ENCODE measurements around the gene BTBD19. TPM values are rescaled to one million over a fixed set of nuclear protein-coding genes. Genes with fewer than 3 reads are reported as not detected.
A peak's percentile ranks its signal among the peaks of the same experiment; 100 is the strongest.

The BTBD19 gene
- total and polyA plus RNA-seq, 9 of the 15 experiments (the other 6 are each of a cell fraction or from before 2014, with no cell fraction given), result 0.22 to 2.0 (median 0.95) TPM

DNA sequence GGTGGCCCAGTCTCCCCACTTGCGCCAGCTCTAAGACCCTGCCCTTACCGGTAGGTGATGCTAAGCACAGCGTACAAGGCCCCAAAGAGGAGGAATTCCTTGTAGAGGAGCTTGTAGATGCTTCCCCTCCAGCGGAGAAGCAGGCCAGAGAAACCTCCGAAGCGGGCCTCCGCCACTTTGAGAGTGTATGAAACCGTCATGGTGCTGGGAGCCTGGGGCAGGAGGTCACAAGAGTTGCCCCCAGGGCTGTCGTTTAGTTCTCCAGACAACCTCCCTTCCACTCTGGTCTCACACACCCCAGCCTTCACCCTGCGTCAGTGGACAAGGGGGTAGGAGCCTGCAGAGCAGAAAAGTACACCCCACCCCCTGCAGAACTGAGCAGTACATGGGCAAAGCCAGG is 20.8 kb upstream of the BTBD19 start (continued):
- TF ChIP-seq, protein P1, sequence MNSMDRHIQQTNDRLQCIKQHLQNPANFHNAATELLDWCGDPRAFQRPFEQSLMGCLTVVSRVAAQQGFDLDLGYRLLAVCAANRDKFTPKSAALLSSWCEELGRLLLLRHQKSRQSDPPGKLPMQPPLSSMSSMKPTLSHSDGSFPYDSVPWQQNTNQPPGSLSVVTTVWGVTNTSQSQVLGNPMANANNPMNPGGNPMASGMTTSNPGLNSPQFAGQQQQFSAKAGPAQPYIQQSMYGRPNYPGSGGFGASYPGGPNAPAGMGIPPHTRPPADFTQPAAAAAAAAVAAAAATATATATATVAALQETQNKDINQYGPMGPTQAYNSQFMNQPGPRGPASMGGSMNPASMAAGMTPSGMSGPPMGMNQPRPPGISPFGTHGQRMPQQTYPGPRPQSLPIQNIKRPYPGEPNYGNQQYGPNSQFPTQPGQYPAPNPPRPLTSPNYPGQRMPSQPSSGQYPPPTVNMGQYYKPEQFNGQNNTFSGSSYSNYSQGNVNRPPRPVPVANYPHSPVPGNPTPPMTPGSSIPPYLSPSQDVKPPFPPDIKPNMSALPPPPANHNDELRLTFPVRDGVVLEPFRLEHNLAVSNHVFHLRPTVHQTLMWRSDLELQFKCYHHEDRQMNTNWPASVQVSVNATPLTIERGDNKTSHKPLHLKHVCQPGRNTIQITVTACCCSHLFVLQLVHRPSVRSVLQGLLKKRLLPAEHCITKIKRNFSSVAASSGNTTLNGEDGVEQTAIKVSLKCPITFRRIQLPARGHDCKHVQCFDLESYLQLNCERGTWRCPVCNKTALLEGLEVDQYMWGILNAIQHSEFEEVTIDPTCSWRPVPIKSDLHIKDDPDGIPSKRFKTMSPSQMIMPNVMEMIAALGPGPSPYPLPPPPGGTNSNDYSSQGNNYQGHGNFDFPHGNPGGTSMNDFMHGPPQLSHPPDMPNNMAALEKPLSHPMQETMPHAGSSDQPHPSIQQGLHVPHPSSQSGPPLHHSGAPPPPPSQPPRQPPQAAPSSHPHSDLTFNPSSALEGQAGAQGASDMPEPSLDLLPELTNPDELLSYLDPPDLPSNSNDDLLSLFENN (IDR thresholded peaks at IDR 0.05; ENCODE audit: low read depth in 2 of 2, low read length in 2 of 2), result no peak
- no peak for TF ChIP-seq FUS (optimal IDR thresholded peaks at IDR 0.05; ENCODE audit: low read depth, low read length)

DNA sequence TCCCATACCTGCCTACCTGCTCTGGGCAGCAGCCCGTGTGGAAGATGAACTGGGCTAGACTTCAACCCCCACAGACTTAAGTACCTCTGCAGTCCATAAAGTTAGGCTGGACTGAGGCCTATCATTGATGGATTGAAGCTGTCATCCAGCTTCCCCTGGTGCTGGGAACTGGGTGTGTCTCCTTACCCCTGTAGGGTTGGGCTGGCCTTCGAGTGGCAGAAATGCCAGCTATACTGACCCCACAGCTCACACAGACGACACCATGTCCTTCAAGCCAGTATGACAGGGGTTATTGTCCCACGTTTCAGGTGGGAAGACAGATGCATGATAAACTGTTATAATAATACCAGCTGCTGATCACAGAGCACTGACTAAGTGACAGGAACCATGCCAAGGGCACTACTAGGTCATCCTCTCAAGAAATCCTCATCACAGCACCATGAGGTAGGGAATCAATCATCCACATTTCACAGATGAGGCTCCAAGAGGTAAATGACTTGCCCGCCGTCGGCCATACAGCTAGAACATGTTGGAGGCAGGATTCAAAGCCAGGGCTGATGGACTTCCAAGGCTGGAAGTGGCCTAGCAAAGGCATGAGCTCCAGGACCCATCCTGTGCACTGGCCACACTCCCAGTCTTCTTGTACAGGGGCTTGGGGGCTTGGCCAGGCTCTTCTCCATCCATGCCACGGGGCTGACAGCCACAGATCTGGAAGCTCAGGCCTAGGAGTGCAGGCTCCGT is 20.0 kb upstream of the BTBD19 start, which contains the start of gene BEST4:
Gene BEST4 (minus strand): TSS at position 51 of the 741 bp plus-strand sequence. CDS start 465 bp downstream, outside the sequence.
- Histone ChIP-seq H3K36me3 (ENCODE audit: control insufficient read depth, insufficient read depth, low read length) (no peaks in the 10 kb centered on the region), H3K79me2 (ENCODE audit: control insufficient read depth, insufficient read depth, low read length) (no peaks in the 10 kb centered on the region), H3K9me3 (replicated peaks; ENCODE audit: control insufficient read depth, insufficient read depth, low read depth, low read length) (no peaks in the 10 kb centered on the region), H3K4me1 (replicated peaks in 1 of 2; ENCODE audit: control insufficient read depth in 2 of 2, insufficient read depth in 2 of 2, low read length in 2 of 2) (peaks cover 16 to 30% of the 10 kb centered on the region in 2 experiments; a peak in 4 of 5 replicates), H3K4me3 (no peak within 1 kb of the TSS), H3K9ac (ENCODE audit: insufficient read depth in 1 of 2, low read depth in 2 of 2, low read length in 2 of 2) (peak within 1 kb of the TSS in 1 of 2 experiments; percentile 60; a peak in 2 of 4 replicates), H2AFZ (ENCODE audit: low read depth, low read length) (no peak within 1 kb of the TSS), H3K27ac (ENCODE audit: extremely low read depth, low read depth, low read length) (no peak within 1 kb of the TSS), H3K9me1 (ENCODE audit: control insufficient read depth, insufficient read depth, low read length) (no peaks in the 10 kb centered on the region), H3K4me2 (ENCODE audit: insufficient read depth, low read length) (no peak within 1 kb of the TSS), H4K20me1 (replicated peaks; ENCODE audit: control insufficient read depth, insufficient read depth, low read length) (no peaks in the 10 kb centered on the region), H3K27me3 (ENCODE audit: control insufficient read depth in 2 of 2, insufficient read depth in 2 of 2, low read length in 2 of 2) (no peaks in the 10 kb centered on the region)
- ChIA-PET POLR2A (interaction anchor here (0.6 to 12.0 kb wide), 14 partner anchors 9 to 797 kb away, joined by 3 to 253 read pairs (median 4); partner anchors contain the start of genes BTBD19, MUTYH, RNU5D-1 and RPS8), CTCF (ENCODE audit: low intra/inter-chr PET ratio) (no interaction called here)
- ATAC-seq (no peak), DNase-seq (ENCODE audit: extremely low read depth in 1 of 4, low spot score in 3 of 4) (no peak), FAIRE-seq (no peak)
- intact Hi-C loops (cut with micrococcal nuclease), result no loop called here
- in situ Hi-C loops (cut with MboI), result no loop called here
- 47% methylated on average over 9 of the region's 9 CpGs for WGBS (ENCODE audit: insufficient coverage, low coverage, missing lambda C conversion rate)
- TF ChIP-seq SRSF1 (IDR thresholded peaks at IDR 0.05; ENCODE audit: low read depth, low read length) (no peak), MEIS2 (IDR thresholded peaks at IDR 0.05; ENCODE audit: partially characterized antibody) (peak; percentile 25), POU5F1 (IDR thresholded peaks at IDR 0.05; ENCODE audit: borderline replicate concordance, low read depth, low read length, partially characterized antibody) (no peak)
- BruUV-seq (replicated peaks), result no TSS peak

Measured in K562 (cell line).